ENCODE data around the gene GGT7.

- TF ChIP-seq POLR2A (IDR thresholded peaks at IDR 0.05; ENCODE audit: extremely low read depth, insufficient read length): no peak
- TF ChIP-seq, protein P1, sequence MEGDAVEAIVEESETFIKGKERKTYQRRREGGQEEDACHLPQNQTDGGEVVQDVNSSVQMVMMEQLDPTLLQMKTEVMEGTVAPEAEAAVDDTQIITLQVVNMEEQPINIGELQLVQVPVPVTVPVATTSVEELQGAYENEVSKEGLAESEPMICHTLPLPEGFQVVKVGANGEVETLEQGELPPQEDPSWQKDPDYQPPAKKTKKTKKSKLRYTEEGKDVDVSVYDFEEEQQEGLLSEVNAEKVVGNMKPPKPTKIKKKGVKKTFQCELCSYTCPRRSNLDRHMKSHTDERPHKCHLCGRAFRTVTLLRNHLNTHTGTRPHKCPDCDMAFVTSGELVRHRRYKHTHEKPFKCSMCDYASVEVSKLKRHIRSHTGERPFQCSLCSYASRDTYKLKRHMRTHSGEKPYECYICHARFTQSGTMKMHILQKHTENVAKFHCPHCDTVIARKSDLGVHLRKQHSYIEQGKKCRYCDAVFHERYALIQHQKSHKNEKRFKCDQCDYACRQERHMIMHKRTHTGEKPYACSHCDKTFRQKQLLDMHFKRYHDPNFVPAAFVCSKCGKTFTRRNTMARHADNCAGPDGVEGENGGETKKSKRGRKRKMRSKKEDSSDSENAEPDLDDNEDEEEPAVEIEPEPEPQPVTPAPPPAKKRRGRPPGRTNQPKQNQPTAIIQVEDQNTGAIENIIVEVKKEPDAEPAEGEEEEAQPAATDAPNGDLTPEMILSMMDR (IDR thresholded peaks at IDR 0.05; ENCODE audit: low read depth, low read length): no peak
These were observed 47.7 kb downstream of the GGT7 start for GRCh38 chr20:34824806-34825529.

Data from NB4 (cell line).